ENCODE results near the gene LSM4. TPM values are rescaled to one million over a fixed set of nuclear protein-coding genes. Genes with fewer than 3 reads are reported as not detected.

Gene LSM4
- total and polyA plus RNA-seq, 10 of the 15 experiments (the other 5 are each of a cell fraction or from before 2014, with no cell fraction given), result 12.6 to 652 (median 217) TPM

GRCh38 chr19:18262917-18263316 is 60.0 kb downstream of the LSM4 start (continued):
- TF ChIP-seq NRF1 (conservative IDR thresholded peaks at IDR 0.05; ENCODE audit: low read depth, low read length) (no peak), GATAD2B (conservative IDR thresholded peaks at IDR 0.05; ENCODE audit: low read depth) (no peak), RAD51 (IDR thresholded peaks at IDR 0.05) (no peak), TBL1XR1 (IDR thresholded peaks at IDR 0.05; ENCODE audit: low read depth, low read length) (no peak), NFYB (IDR thresholded peaks at IDR 0.05; ENCODE audit: insufficient read depth, low read depth, low read length) (no peak), SMARCA5 (IDR thresholded peaks at IDR 0.05) (no peak), MTA2 (IDR thresholded peaks at IDR 0.05; ENCODE audit: low read depth) (no peak), ZNF24 (IDR thresholded peaks at IDR 0.05) (no peak)

- no peaks in the 10 kb centered on the region for H3K4me1 ChIP-seq (ENCODE audit: control insufficient read depth, insufficient read depth, low read length)
- no peak overlapping the region for H3K9ac ChIP-seq (ENCODE audit: control insufficient read depth, insufficient read depth, low read length)
- no peaks in the 10 kb centered on the region for H3K79me2 ChIP-seq (ENCODE audit: control insufficient read depth, insufficient read depth, low read length)
- no peak for ATAC-seq
- H3K27ac ChIP-seq (ENCODE audit: control insufficient read depth, insufficient read depth), result no peak overlapping the region
- CTCF ChIA-PET, result interaction anchor here (1.1 to 3.0 kb wide), 3 partner anchors 10 to 67 kb away, joined by 3 to 13 read pairs (median 6); no protein-coding TSS in a partner anchor
- H3K4me2 ChIP-seq (ENCODE audit: control insufficient read depth, insufficient read depth), result no peak overlapping the region
- in situ Hi-C loops (cut with MboI), result no loop called here
- SMC1A ChIA-PET (ENCODE audit: uncharacterized antibody, unreplicated experiment), result interaction anchor here (1.2 kb wide), 1 partner anchor 10 kb away, joined by 4 read pairs; no protein-coding TSS in a partner anchor
- no peak overlapping the region for H3K4me3 ChIP-seq
- intact Hi-C loops (cut with micrococcal nuclease; ENCODE audit: unreplicated experiment), result no loop called here
- H3K27me3 ChIP-seq (replicated peaks in 1 of 2; ENCODE audit: control insufficient read depth in 2 of 2, insufficient read depth in 2 of 2, low read length in 1 of 2), result no peaks in the 10 kb centered on the region
- TF ChIP-seq YBX1 (IDR thresholded peaks at IDR 0.05), result no peak
- no peak for TF ChIP-seq HCFC1 (IDR thresholded peaks at IDR 0.05; ENCODE audit: low read length)
- no peak for TF ChIP-seq SMARCA5 (IDR thresholded peaks at IDR 0.05)
- no peak for TF ChIP-seq CBX3 (IDR thresholded peaks at IDR 0.05; ENCODE audit: borderline replicate concordance, low read depth)
- TF ChIP-seq POLR2AphosphoS2 (IDR thresholded peaks at IDR 0.05; ENCODE audit: low read depth, low read length), result no peak
- no peak for TF ChIP-seq MLLT1 (IDR thresholded peaks at IDR 0.05)
- TF ChIP-seq POLR2A (IDR thresholded peaks at IDR 0.05; ENCODE audit: low read depth, low read length), result no peak
- no peak for TF ChIP-seq MYB (IDR thresholded peaks at IDR 0.05; ENCODE audit: borderline replicate concordance, low read depth, low read length)
- TF ChIP-seq, protein P1, sequence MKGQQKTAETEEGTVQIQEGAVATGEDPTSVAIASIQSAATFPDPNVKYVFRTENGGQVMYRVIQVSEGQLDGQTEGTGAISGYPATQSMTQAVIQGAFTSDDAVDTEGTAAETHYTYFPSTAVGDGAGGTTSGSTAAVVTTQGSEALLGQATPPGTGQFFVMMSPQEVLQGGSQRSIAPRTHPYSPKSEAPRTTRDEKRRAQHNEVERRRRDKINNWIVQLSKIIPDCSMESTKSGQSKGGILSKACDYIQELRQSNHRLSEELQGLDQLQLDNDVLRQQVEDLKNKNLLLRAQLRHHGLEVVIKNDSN (IDR thresholded peaks at IDR 0.05; ENCODE audit: borderline replicate concordance, extremely low read length, insufficient read depth, low read depth, low read length), result no peak
- no peak for TF ChIP-seq GABPA (IDR thresholded peaks at IDR 0.05; ENCODE audit: low read depth)
- no peak for TF ChIP-seq MTA2 (IDR thresholded peaks at IDR 0.05; ENCODE audit: low read depth)
- TF ChIP-seq RELA (IDR thresholded peaks at IDR 0.05; ENCODE audit: borderline replicate concordance, partially characterized antibody), result no peak
- TF ChIP-seq CHD4 (IDR thresholded peaks at IDR 0.05), result no peak
- no peak for TF ChIP-seq NBN (IDR thresholded peaks at IDR 0.05)
- no peak for TF ChIP-seq GATAD2B (conservative IDR thresholded peaks at IDR 0.05; ENCODE audit: low read depth)
- H4K20me1 ChIP-seq (ENCODE audit: control insufficient read depth, insufficient read depth), result no peaks in the 10 kb centered on the region
- H3K36me3 ChIP-seq (ENCODE audit: control insufficient read depth in 2 of 2, insufficient read depth in 2 of 2, low read length in 1 of 2), result no peaks in the 10 kb centered on the region
- BruUV-seq (replicated peaks), result no TSS peak
- POLR2A ChIA-PET, result no interaction called here
- no peak for FAIRE-seq
- no peak for DNase-seq (ENCODE audit: low read depth, low spot score)
- RAD21 ChIA-PET (ENCODE audit: unreplicated experiment), result interaction anchor here (1.3 to 1.6 kb wide), 3 partner anchors 8 to 38 kb away, joined by 3 to 4 read pairs (median 3); no protein-coding TSS in a partner anchor
- no peaks in the 10 kb centered on the region for H3K9me3 ChIP-seq (replicated peaks; ENCODE audit: control insufficient read depth, insufficient read depth, low read length)
- no peak overlapping the region for H2AFZ ChIP-seq (ENCODE audit: control insufficient read depth, low read depth, low read length)
Observed at GRCh38 chr19:18262144-18262543, 60.7 kb downstream of the LSM4 start.
